ENCODE measurements around the gene SELE. TPM values are rescaled to one million over a fixed set of nuclear protein-coding genes. Genes with fewer than 3 reads are reported as not detected.

SELE gene
- total RNA-seq, 1 donor from 2014 or later, result 0.94 TPM

DNA sequence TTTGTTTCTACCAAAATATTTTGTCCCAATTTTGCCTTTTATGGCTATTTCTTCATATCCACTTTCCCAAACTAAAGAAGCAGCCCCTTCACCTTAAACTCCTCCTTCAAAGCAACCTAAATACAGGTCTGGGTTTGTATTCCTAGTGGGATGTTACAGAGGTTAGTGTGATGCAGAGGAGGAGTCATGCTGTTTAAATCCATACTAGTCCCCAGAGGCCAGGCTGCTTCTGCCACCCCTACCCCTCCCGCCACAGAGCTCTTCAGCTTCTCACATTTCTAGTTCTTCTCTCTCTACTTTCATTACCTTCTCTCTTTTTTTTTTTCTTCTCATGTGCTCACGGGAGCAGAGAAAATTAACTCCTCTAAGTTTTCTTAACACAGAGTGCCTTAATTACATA, 51.8 kb downstream of the SELE start:
- no peak for DNase-seq

DNA sequence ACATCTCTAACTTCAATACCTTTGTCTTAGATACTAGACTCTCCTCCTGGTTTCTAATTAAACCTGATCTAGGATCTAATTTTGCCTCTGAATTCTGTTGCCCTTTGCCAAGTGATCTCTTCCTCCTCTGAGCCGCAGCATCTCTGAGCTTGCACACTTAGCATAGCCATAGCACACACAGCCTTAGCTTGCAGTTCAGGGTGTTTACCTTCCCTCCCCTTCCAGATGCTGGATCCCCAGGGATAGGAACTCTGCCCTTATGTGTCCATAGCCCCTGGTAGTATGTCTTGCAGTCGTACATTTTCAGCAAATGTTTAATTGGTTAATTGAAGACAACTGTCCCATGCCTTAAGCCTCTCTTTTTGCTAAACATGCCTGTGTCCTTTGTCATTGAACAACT, 52.7 kb downstream of the SELE start:
- DNase-seq, result no peak

DNA sequence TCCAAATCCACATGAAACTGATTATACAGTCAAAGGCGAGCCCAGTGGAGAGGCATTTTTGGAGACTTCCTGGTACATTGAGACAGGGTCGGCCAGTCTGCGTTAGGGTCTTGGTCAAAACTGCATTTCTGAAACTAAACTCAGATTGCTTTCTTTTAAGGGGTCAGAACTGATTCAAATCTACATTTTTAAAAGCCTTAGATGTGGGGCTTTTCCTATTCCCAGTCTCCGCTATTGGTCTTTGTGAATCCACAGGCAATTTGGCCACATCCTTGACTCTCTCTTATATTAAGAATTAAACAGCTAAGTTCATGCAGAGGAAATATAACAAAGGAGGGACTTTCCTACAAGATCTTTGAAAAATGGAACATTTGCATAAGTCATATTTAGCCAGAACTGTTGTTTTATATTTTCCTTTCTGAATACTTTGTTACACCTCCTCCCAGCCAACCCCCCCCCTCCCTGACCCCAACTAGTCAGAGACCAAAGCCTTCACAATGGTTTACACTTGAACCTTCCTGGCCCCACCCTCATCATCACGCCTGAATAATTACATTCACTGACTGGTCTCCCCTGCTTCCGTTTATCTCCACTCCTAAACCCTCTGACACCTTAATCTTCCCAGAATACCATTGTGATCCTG, 53.4 kb downstream of the SELE start:
- DNase-seq, result no peak

DNA sequence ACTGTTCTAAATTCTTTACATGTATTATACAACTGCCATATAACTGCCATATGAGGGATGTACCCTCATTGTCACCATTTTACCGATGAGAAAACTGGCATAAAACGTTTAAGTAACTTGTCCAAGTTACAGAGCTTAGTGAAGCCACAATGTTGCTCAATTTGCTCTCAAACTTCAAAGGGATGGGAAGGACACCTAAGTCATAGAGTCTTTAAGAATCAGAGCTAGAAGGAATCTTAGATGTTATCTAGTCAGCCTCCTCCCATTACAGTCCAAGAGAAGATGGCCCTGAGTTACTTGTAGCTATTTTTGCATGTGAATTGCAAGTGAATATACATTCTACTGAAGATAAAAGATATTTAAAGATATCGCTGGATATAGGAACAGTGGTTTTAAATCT, 54.2 kb downstream of the SELE start:
- no peak for DNase-seq

DNA sequence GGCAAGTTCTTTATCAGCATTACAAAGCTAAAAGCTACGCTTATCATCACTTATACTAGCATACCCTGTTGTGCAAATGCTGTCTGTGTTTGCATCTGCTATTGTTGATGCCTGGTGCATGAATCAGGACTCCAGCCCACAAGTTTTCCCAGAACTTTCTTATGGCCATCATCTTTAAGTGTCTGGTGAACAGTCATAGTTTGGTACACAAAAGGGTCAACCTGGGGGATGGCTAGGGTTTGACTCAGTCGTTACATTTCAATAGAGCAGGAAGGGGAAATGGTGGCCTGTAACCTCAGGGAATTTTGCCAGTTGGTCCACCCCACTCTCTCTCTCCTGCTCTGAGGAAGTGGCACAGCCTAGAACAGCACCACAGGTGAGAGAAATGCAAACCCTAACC, 57.9 kb downstream of the SELE start:
- no peak for DNase-seq

Other genes starting within 250 kb of the SELE start
- gene SLC19A2, start 248.1 kb downstream of the SELE start, total RNA-seq, result 31.5 TPM
- under 0.01 TPM for gene F5, start 147.6 kb downstream of the SELE start, total RNA-seq
- 0.16 TPM for gene SELP, start 104.0 kb downstream of the SELE start, total RNA-seq
- 0.47 TPM for gene SELL, start 22.5 kb downstream of the SELE start, total RNA-seq
- 10.0 TPM for gene METTL18, start 60.8 kb upstream of the SELE start, total RNA-seq
- 14.2 TPM for gene SCYL3, start 159.8 kb upstream of the SELE start, total RNA-seq

Data from occipital lobe (tissue), 2 donors.